DLD1 (cell line): ENCODE measurements around the gene KLF15.
"Not testable (repeated sequence)": the region's sequence is repeated elsewhere in the genome, so short reads cannot be mapped to it uniquely, and the experiment has no call there.

Experiments used
- in situ Hi-C: cut with HindIII; loops from 2 replicates; pipeline ENCODE4 v1.10.0; 2017; ENCODE audit warnings: low sequenced_read_pairs

The KLF15 gene

DNA sequence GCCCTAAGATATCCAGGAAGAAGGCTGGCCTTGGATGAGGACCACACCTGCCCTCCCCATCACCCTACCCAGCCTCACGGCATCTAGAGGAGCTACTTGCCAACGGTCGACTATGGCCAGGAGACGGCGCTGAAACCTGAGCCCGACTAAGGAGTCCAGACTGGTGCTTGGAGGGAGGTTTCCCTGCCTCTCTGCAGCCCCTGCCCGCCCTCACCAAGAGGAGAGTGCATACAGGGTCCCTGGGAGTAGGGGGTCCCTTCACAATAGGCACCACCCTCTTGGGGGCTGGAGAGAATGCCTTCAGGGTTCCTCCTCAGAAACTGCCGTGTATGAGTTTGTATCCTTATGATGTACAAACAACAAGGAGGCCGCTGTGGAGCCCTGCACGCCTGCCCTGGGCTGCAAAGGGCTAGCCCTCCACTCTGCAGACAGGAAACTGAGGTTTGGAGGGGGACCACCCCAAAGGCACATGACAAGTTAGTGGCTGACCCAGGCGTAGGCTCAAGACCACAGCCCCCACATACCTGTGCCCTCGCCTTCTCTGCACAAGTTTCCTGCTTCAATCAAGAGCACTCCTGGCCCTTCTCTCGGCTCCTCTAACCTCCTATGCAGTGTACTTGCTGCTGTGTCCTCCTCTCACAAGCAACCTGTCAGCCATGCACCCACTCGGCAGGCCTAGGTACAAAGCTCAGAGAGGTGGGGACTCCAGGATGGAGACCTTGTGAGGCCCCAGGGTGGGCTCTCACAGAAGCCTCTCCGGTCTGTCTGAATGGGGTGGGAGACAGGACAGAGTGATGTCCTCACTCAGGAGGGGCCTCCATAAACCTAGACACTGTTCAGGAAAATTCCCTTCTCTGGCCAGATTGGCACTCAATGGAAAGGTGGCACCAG, 7.4 kb downstream of the KLF15 start:
- in situ Hi-C loops: no loop called here

DNA sequence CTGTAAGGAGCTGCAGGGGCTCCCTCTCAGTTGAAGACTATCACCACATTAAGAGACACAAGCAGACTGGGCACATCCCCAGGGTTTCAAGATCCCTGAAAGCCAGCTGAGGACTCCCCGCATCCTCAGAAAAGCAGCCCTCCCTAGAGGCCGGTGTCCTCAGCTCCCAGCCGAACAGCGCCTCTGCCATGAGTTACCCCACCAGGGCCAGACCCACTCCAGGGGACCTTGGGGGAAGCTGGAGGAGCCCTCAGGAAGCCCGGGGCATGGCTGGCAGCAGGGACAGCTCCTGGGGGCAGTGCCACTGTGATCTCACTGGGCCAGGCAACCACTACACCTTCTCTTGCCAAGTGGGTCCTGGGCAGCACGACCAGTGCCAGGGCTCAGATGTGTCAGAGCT, 8.1 kb downstream of the KLF15 start:
- in situ Hi-C loops: no loop called here

DNA sequence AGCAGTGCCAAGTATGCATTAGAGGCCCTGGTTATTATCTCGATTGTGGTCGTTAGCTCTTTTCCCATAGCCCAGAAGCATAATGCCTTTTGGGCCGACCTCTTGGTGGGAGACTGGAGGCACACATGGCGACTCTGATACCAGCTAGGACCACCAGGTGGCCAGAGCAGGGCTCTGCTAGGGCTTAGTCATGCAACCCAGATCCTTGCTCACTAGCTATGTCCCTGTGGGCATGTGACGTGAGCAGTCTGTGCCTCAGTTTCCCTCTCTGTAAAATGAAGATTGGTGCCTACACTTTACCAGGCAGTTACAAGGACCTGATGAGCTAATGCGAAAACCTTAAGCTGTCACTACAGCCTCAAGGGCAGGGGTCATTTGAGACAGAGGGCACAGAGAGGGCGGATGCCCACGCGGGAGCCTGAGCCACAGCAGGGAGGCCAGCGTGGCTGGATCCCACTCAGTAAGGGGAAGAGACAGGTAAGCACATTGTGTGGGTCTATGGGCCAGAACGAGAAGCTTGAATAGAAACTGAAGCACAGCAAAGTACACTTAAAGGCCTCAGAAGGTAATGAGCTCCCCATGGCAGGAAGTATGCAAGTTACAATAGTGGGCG, 8.8 kb downstream of the KLF15 start:
- in situ Hi-C loops: no loop called here

DNA sequence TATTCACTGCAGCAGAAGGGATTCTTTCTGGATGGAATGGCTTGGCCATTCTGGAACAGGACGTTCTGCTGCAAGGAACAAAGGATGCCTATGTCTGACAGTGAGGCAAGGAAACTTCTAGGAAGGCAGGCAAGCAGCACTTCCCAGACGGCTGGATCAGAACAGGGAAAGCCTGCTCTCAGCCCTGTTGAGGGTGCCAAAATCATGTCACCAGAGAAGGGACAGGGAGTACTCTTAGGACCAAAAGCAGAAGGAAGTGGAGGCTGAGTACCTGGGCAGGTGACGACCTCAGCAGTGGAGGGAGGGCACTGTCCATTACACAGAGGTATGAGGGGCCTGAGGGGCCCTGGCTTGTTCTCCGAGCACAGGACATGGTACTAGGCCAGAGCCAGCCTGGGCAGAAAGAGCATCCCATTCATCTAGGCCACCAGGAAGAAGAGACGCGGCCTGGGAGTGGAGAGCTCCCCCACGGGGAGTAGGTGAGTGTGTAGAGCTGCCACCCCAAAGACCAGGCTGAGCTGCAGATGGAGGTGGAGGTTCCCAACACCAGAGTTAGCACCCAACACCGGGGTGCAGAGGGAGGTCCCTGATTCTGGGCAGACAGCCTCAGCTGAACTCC, 9.6 kb downstream of the KLF15 start:
- in situ Hi-C loops: no loop called here

DNA sequence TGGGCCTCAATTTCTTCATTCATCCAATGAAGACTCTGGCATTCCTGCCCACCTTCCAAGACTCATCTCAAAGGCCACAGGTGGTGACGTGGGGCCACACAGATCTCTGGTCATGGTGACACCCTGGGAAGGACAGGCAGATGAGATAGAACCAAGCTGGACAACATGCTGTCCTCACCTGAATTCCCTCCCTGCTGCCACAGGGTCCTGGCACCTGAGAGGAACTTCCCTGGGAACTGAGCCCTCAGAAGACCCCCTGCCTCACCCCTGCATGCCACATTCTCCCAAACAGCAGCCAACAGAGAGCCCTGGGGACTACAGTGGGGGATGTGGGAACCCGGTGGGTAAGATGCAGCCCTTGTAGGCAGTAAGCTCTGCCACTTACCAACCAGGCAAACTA, 10.7 kb downstream of the KLF15 start:
- in situ Hi-C loops: no loop called here

DNA sequence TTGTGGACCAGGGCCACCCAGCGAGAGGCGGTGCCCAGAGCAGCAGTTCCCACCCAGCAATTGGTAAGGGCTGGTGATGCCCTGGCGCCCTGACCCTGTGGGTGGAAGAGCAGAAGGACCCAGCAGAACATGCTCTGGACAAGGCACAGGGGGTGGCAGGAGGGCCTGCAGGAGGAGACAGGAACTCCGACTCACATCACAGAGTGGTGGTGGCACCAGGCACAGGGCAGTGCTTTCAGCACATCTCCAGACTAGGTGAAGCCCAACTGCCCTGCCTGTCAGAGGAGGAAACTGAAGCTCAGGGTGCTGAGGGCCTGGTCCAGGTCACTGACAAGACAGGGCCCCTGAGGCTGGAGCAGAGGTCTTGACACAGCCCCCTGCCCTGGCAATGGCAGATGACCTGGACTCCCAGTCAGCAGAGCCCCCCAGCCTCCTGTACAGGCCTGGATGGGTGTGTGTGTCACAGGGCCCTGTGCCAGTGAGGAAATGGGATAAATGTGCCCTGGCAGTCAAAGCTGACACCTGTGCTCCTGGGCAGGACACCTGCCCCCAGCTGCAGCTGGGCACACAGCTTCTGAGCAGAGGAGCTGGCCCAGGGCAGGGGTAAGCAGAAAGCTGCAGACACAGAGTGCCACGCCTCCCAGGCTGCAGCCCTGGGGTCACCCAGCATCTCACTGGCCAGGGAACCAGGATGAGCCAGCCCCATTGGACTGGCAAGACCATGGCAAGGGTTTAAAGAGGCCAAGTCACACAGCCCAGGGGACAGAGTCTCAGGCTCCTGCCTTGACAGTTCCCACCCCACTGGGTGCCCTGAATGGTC, 11.4 kb downstream of the KLF15 start:
- in situ Hi-C loops: no loop called here

DNA sequence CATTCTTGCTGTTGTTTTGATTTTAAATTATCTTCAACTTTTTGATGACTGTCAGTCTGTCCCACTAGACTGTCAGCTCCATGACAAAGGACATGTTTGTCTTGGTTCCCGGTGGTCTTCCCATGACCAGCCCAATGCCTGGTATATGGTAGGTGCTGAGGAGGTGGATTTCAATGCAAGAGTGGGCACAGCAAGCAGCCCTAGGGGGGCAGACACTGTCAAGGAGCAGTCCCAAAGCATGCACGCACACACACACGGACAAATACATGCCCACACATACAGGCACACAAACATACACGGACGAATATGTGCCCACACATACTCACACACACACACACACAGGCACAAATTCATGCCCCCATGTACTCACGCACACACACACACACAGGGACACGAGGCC, 12.0 kb downstream of the KLF15 start:
- in situ Hi-C loops: no loop called here

DNA sequence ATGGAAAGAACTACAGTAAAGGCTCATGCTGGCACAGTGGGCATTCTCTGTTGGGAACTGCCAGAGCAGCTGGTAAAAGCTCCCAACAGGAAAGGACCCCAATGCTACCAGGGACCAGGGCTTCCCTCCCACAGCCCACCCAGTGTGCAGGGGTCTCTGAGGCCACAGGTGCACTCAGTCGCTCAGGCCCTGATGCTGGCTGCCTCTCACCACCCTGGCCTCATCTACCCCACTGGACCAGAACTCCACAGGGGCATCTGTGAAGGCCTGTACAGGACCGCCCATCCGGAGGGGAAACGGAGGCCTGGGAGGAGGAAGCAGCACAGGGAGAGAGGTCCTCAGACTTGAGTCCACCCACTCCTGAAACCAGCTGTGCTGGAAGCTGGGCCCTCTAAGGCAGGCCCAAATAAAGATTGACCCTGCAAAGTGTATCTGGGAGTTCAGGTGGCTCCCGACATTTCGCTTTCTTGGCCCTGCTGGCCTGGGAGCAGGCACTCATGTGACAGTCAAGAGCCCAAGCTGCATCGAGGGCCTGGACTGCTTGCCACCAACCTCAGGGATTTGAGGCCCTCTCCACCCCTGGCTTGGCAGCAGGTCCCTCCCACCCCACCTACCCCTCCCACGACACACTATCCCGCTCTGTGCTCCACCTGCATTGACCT, 12.7 kb downstream of the KLF15 start:
- in situ Hi-C loops: no loop called here

DNA sequence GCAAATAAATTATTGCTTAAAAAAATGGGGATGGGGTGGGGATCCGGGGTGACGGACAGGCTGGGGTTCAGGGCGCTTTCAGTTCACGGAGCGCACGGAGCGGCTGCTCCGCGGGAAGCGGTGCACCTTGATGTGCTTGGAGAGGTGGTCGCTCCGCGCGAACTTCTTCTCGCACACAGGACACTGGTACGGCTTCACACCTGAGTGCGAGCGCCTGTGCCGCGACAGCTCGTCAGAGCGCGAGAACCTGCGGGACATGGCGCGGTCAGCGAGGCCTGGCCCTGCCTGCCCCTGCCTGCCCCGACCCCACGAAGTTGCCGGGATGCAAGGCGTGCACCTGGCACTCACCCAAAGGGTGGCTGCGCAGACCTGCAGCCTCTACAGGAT, 13.6 kb downstream of the KLF15 start:
- in situ Hi-C loops: no loop called here

DNA sequence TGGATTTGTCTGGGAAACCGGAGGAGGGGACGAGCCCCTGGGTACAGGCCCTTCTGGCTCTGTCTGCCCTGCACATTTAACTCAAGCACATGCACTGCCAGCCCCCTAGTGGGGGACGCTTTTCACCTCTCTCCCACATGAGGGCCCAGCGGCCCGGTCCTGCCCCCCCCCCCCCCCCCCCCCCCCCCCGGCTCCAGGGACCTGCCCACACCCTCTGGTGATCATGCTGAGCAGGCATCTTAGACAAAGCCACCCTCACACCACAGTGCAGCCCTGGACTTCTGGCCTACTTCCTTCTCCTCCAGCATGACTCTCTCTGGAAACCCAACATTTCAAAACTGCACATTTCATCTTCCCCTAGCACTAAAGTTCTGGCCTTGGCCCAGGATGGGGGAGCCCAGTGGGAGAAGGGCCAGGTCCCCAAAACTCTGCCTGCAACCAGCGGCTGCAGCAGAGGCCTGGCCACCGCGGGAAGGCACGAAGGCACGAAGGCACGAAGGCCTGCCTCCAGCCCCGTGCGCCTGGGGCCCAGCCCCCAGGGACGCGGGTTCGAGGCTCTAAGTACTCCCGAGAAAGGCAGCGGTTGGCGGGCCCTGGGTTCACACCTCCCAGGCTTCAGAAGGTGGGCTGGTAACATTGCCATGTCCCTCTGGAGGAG, 14.1 kb downstream of the KLF15 start:
- in situ Hi-C loops: no loop called here

DNA sequence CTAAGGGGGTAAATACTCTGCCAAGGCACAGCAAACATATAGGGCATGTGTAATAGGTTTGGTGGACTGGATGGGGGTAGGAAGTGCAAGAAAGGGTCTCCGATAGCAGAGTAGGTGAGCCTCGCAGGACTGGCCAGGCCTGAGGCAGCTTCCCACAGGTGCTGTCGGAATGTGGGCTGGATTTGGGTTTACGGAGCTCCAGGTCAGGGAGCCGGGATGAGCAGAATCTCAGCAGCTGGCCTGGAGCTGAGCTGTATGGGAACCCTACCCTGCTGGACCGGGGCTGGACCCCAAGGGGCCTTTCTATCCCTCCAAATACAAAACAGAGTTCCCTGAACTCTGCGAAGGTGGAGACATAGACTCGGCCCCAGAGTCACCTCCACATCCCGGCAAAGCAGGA, 15.0 kb downstream of the KLF15 start:
- in situ Hi-C loops: no loop called here

DNA sequence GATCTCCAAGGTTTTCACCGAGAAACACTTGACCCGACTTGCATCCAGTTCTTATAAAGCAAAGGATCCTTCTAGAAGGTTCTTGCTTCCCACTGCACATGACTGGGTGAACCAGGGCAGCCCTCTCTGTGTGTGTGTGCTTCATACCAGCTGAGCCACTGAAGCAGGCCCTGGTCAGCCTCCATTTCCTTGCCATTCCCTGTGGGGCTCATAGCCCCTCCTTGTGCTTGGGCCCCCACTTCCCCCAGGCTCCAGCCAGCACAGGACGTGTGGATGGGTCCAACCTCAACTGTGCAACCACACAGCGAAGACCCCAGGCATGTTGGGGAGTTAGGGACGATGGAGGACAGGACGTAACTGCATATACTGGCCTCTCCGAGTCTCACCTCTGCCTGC, 15.5 kb downstream of the KLF15 start:
- in situ Hi-C loops: no loop called here

DNA sequence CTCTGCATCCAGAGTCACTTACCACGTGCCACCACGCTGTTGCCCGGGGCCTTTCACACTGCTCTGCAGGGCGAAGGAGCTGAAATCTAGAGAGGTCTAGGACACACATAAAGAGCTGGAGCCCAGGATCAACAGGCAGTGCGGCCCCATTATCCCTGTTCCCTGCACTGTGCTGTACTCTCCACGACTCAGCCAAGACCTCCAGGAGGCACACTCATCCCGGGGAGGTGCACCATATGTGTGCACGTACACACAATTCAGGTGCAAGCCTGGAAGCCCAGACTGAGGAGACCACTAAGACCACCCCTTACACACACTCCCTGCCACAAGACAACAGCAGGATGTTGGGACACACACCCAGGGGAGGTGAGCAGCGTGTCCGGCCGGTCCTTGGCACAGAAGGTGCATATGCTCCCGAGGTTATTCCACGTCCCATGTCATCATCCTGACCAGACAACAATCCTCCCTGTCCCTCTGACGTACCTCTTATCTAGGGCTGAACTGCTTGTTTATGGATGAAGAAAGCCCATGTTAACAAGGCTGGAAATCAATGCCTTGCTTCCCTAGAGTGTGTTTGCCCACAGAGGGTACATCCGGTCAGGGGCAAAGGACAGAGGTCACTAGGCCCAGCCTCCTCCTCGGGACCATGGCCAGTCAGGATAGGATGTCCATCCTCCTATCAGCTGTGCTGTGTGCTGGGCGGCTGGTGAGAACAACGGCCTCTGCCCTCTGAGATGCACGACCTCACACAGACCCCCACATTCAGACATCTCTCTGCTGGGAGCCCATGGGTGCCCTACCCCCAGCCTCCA, 16.1 kb downstream of the KLF15 start:
- in situ Hi-C loops: no loop called here

DNA sequence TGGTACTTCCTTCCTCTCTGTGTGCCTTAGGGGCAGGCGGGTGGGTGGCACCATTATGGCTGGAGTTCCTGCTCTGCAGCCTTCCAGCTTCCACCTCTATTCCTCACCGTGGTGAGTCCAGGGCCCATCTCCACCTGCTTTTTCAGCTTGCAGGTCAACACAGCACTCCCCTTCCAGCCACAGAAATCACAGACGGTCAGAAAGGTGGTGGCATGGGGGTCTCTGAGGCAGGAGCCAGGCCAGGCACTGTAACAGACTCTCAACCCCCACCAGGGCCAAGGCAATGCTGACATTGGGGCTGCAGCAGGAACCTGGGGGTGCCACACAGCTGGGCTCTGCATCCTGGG, 16.6 kb downstream of the KLF15 start:
- in situ Hi-C loops: no loop called here

DNA sequence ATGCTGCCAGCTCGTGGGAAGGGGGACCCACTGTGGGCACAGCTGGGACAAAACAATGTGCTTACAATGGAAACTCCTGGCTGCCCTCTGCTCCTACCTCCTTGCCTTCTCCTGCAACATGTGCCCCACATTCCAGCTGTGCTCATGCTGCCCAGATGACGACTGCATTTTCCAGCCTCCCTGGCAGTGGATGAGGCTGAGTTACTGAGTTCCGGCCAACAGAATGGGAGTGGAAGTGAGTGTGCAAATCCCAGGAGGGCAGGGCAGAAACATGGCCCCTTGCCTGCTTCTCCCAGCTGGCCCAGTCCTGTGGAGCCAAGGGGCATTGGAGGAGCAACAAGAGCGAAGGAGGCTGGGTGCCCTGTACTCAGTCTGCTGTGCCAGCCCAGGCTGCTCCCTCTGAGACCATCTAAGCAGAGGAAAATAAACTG, 17.1 kb downstream of the KLF15 start:
- in situ Hi-C loops: no loop called here

DNA sequence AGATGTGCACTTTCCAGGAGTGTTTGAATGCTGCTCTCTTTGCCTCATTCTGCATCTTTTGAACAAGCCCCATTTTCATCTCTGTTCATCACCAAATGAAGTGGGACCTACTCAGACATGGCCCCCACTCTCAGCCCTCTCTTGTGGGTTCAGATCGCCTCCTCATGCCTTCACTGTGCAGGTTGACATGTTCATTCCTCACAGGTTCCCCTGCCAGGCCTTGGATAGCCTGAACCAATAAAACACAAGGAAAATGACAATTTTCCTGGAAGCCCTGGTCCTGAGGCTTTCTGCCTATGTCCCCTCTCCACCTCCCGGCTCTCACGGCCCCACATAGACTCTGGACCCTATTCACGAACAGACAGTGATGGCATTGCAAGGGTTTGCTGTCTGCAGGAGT, 17.7 kb downstream of the KLF15 start:
- in situ Hi-C loops: no loop called here

DNA sequence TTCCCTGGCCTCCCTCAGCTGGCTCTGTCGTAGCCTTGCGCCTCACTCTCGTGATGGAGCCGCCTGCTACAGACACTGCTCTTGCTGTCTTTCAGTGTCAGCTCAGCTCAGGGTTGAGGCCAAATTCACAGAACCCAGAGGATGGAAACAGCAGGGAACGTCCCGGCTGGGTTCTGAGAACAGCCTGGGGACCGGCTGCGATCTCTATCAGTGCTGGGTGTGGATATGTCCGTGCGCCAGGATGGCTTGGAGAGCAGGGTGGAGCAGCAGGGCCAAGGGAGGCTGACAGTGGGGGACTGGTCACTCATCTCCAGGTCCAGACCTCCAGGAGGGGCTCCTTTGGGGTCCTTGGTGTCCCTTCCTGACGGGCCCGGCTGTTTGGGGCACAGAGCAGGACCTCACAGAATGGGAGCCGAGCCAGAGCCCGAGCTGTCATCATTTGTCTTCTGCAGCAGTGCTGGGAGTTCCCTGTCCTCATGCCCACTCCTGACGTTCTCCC, 18.4 kb downstream of the KLF15 start:
- in situ Hi-C loops: no loop called here

DNA sequence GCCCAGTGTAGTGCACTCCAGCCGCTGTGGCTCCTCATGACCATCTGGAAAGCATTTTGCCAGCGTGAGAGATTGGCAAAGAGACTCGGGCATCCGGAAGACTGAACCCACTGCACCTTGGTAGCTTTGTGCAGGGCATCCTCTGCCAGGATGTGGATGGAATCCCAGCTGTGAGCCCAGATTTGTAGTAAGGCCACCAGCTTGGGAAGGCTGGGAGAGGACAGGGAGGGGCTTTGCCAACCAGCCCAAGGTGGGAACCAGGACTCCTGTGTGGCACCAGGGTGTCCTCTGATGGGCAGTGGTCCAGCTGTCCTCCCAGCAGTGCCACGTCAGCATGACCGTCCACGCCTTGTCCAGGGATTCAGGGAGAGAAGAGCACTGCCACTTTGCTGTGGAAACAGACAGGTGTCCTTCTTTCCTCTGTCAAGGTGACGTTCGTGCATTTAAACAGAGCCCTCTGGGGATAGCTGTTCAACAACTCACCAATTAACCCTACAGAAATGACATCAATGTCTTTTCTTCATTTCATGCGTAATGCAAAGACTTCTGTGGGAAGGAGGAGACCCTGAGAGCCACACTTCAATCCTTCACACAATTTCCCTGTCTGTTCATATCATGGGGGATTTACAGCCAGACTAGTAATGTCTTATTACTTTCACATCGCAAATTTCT, 19.1 kb downstream of the KLF15 start:
- in situ Hi-C loops: no loop called here

DNA sequence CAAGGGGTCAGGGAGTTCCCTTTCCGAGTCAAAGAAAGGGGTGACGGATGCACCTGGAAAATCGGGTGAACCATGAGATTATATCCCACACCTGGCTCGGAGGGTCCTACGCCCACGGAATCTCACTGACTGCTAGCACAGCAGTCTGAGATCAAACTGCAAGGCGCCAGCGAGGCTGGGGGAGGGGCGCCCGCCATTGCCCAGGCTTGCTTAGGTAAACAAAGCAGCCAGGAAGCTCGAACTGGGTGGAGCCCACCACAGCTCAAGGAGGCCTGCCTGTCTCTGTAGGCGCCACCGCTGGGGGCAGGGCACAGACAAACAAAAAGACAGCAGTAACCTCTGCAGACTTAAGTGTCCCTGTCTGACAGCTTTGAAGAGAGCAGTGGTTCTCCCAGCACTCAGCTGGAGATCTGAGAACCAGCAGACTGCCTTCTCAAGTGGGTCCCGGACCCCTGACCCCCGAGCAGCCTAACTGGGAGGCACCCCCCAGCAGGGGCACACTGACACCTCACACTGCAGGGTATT, 25.3 kb downstream of the KLF15 start:
- in situ Hi-C loops: not testable (repeated sequence)
